C4-2B (cell line): ENCODE data around the gene SUMO2.
"Not testable (repeated sequence)": the region's sequence is repeated elsewhere in the genome, so short reads cannot be mapped to it uniquely, and the experiment has no call there.

Experiments
- H3K27ac ChIP-seq: fragments of 450-650 bp; 2 replicates; pipeline ENCODE4 v1.5.1; 2017
- ZFX ChIP-seq: fragments of 450-650 bp; IDR thresholded peaks from 2 replicates; pipeline ENCODE4 v1.6.1; 2017
- TF ChIP-seq, protein P1 (sequence below): fragments of 450-650 bp; conservative IDR thresholded peaks from 2 replicates; pipeline ENCODE4 v1.5.1; 2017; ENCODE audit warnings: mild to moderate bottlenecking

The SUMO2 gene

DNA sequence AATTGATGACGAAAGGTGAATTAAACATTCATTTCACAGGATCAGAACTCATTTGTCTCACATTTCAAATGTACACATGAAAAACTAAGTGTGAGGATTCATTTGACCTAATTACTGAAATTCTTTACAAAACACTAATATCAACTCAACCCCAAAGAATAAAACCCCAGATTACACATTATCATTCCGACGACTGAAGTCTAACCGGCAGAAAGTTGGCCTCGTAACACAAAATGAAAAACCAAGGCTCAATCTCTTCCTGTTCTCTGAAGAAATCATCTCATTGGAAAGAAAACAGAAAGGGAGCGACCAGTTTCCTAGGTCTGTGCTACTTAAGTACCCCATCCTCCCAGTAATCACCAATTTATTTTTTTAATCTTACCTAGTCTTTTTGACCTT, 30.2 kb downstream of the SUMO2 start:
- TF ChIP-seq, protein P1, sequence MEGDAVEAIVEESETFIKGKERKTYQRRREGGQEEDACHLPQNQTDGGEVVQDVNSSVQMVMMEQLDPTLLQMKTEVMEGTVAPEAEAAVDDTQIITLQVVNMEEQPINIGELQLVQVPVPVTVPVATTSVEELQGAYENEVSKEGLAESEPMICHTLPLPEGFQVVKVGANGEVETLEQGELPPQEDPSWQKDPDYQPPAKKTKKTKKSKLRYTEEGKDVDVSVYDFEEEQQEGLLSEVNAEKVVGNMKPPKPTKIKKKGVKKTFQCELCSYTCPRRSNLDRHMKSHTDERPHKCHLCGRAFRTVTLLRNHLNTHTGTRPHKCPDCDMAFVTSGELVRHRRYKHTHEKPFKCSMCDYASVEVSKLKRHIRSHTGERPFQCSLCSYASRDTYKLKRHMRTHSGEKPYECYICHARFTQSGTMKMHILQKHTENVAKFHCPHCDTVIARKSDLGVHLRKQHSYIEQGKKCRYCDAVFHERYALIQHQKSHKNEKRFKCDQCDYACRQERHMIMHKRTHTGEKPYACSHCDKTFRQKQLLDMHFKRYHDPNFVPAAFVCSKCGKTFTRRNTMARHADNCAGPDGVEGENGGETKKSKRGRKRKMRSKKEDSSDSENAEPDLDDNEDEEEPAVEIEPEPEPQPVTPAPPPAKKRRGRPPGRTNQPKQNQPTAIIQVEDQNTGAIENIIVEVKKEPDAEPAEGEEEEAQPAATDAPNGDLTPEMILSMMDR: no peak
- TF ChIP-seq ZFX: no peak
- H3K27ac ChIP-seq: peak overlapping the region; percentile 88; the same call in 1 of the 2 replicates

DNA sequence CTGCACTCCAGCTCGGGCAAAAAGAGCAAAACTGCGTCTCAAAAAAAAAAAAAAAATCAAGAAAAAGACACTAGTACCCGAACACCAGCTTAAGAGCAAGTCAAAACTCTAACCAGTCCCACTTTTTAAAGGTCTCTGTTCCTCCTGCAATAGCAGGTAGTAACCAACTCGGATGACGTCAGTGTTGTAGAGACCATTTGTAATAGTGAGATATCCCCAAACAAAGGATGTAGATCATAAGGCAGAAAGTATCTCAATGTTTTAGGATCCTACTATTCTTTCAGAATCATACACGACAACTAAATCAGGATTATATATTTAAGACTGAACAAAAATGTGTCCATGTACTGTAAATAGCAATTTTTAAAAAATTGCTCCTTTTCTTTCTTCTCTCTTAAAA, 30.8 kb downstream of the SUMO2 start:
- TF ChIP-seq, protein P1: no peak
- no peak for TF ChIP-seq ZFX

GRCh38 chr17:75147878-75148546, 34.7 kb downstream of the SUMO2 start:
- no peak overlapping the region; the same call in 1 of the 2 replicates for H3K27ac ChIP-seq
- no peak for TF ChIP-seq ZFX
- TF ChIP-seq, protein P1: no peak

More for the DNA sequence above, 30.8 kb downstream of the SUMO2 start:
- no peak overlapping the region for H3K27ac ChIP-seq

DNA sequence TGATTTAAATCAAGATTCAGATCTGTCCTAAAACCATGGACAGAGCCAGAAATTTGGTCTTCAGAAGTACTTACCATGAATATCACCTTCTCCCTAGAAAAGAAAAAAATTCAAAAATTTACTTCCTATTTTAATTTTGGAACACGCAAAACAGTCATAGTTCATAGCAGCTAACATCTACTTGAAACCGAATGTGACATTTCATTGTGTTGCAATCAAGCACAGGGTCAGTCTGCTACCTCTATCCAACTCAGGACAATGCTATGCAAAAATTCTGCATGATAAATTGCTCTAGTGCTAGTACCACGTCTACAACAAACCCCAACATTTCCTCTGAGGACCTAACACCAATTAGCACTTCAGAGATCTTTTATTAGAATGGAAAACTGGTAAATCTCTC, 36.2 kb downstream of the SUMO2 start:
- no peak overlapping the region for H3K27ac ChIP-seq
- TF ChIP-seq, protein P1: no peak
- TF ChIP-seq ZFX: no peak

DNA sequence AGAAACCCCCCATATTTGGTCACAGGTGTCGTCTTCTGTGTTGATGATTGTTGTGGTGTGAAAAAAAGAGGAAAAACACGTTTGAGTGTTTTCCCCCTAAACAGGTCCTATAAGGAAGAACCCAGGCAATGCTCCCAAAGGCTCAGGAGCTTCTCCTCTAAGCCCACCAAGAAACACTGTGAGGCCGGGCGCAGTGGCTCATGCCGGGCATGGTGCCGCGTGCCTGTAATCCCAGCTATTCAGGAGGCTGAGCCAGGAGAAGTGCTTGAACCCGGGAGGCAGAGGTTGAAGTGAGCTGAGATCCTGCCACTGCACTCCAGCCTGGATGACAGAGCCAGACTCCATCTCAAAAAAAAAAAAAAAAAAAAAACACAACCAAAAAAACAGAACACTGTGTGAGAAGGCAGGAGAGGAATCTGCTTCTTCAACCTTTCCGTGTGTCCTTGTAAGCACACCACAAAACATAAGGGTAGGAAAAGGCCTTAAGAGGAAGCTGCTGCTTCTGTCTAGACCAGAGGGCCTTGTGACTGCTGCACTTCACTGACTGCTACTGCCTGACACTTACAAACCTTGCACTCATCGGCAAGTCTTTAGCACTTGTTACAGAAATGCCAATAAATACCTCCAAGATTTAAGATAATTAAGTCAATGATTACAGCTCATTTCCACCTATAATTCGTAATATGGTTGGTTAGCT, 37.8 kb downstream of the SUMO2 start:
- no peak overlapping the region for H3K27ac ChIP-seq
- TF ChIP-seq, protein P1: no peak
- TF ChIP-seq ZFX: no peak

DNA sequence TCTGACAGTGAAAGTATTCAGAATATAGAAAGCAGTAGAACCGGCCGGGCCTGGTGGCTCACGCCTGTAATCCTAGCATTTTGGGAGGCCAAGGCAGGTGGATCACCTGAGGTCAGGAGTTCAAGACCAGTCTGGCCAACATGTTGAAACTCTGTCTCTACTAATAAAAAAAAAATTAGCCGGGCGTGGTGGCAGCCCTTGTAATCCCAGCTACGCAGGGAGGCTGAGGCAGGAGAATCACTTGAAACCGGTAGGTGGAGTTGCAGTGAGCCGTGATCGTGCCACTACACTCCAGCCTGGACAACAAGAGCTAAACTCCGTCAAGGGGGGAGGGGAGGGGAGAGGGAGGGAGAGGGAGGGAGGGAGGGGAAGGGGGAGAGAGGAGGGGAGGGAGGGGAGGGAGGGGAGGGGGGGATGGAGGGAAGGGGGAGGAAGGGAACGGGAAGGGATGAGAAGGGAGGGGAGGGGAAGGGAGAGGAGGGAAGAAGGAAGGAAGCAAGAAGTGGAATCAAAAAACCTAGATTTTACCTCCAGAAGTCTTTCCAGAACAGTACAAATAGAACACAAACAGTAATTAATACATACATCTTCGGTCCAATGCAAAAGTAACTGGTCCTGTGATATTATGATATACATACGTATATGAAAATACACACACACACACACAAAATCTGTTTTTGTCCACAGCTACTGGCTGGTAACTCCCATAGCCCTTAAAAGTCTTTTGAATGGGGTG, 40.4 kb downstream of the SUMO2 start:
- TF ChIP-seq, protein P1: no peak
- no peak for TF ChIP-seq ZFX
- H3K27ac ChIP-seq: no peak overlapping the region

DNA sequence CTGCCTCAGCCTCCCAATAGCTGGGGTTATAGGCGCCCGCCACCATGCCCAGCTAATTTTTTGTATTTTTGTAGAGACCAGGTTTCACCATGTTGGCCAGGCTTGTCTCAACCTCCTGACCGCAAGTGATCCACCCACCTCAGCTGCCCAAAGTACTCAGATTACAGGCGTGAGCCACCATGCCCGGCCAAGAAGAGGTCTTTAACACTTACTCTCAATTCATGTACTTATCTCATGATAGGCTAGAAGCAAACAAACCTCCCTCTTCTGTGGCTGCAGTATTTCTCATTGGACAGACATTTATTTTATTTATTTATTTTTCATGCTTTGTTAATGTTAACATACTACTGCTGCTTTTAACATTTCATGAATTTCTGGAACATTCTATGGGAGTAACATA, 44.2 kb downstream of the SUMO2 start:
- no peak overlapping the region for H3K27ac ChIP-seq
- TF ChIP-seq, protein P1: no peak
- no peak for TF ChIP-seq ZFX

GRCh38 chr17:75137762-75138161, 45.0 kb downstream of the SUMO2 start:
- not testable (repeated sequence) for H3K27ac ChIP-seq
